GM18511 (cell line): ENCODE measurements around the gene ERI3.
"Not testable (repeated sequence)": the region's sequence is repeated elsewhere in the genome, so short reads cannot be mapped to it uniquely, and the experiment has no call there.

Source experiments
- ATAC-seq: cut with Tn5 transposase; IDR thresholded peaks from one replicate; pipeline ENCODE4 v1.9.1; 2021; ENCODE audit warnings: mild to moderate bottlenecking, moderate library complexity; ENCODE audit not compliant: unreplicated experiment

Gene ERI3

DNA sequence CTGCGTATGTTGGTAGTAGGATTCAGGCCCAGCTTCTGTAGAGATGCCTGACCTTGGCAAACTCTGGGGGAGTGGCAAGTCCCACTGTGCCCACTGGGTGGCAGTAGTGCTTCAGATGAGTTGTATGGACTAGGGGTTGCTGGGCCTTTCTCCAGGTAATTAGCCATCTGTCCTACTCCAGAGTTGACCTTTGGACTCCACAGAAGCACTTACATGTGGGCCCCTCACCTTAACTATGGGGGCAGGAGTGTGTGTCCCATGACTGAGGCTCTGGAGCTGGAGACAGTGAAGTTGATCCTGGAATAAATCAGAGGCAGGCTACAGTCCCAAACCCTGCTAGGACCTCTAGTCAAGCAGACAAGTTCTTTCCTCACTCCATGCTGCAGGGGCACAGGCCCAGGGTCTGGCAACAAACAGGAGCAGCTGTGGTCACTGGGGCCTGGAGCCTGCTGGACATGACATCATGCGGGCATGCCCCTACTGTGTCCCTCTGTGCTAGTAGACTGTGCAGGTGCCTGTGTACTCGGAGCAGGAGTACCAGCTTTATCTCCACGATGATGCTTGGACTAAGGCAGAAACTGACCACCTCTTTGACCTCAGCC, 137.1 kb downstream of the ERI3 start:
- no peak for ATAC-seq

DNA sequence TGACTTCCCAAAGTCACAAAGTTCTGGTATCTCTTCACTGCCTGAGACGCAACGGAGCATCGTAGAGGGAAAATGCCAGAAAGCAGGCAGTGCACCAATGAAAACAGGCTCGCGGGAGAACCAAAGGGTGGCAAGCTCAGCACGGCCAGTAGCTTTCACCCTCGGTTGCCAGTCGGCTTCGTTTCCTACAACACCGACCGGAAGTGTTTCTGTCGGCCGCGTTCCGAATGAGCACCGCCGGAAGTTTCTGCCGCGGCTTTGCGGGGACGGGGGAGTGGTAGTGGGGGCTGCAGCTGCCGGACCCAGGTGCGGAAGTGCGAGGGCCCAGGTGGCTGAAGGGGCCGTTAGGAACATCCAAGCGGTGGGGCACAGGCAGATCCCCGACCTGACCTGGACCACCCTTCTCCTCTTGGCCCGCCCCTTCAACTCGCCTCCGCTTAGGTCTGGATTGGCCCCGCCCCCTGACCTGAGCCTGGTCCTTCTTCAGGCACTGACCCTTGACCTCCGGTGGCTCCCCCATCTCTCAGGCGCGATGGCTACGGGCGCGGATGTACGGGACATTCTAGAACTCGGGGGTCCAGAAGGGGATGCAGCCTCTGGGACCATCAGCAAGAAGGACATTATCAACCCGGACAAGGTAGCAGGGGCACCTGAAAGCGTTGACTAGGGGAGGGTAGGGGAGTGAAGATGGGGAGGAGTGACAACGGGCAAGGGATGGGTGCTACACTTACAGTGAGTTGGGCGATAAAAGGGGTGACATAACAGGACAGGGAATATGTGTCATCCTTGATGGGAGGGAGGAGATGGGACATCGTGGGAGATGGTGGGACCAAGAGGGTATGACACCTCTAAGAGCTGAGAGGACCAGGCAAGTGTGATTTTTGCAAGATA, 141.6 kb downstream of the ERI3 start, which contains the start of gene DMAP1:
Gene DMAP1 (plus strand): TSS at position 250 of the 891 bp plus-strand sequence. CDS start 283 bp downstream, at position 533.
- peak; percentile 72 for ATAC-seq

DNA sequence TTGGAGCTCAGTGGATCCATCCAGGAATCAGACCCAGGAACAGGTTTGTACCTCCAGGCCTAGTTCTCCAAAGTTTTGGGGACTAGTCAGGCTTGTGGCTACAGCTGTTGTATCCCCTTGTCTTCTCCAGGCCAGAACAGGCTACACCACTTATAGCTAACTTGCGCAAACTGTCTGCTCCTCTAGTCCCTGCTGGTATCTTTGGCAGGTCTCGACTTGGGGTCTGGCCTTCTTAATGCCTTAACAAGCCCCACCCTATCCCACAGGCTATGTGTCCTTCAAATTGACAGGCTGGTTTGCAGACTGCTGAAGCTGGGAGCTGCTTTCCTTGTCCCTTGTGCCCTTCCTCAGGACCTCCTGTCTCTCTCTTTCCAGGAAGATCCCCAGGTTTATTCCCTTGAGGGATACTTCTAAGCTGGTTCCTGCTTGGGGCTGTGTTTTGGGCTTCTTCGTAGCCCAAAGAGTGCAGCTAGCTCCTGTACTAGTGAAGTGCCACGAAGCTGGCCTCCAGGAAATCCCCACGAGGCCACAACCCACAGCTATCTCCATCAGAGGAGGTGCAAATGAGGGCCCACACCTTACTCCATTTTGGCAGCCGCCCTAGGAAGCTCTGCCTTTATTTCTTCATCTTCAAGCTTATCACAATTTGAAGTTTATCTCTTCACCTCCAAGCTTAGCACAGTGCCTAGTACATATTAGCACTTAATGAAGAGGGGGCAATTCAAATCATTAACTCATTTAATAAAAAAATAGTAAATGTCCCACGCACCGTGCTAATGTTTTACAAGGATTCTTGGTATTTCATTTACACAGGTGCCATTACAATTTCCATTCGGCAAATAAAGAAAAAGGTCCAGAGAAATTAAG, 142.5 kb downstream of the ERI3 start:
- no peak for ATAC-seq

DNA sequence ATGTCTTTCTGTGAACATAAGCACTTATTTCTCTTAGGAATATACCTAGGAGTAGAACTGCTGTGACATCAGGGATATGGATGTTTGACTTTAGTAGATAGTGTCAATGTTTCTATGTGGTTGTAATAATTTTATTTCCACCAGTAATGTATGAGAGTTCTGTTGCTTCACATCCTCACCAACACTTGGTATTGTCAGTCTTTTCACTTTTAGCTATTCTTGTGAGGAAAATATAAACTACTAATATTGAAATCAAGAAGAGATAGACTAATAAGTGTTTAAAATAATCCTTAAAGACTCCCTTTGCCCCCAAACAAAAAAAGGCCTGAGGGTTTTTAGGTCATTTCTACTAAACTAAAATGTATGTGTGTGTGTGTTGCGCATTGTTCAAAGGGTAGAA, 144.5 kb downstream of the ERI3 start:
- no peak for ATAC-seq

DNA sequence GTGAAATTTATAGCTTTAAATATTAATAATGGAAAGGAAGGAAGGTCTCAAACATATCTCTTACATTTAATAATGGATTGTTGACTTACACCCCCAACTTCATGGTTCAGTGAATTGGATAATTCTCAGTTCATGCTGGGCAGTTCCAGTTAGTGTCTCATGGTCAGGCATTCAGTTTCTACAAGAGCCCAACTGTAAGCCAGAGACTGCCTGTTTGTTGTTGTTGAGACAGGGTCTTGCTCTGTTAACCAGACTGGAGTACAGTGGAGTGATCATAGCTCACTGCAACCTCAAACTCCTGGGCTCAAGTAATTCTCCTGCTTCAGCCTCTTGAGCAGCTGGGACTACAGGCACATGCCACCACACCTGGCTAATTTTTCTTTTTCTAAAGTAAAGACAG, 146.8 kb downstream of the ERI3 start:
- ATAC-seq, result no peak

DNA sequence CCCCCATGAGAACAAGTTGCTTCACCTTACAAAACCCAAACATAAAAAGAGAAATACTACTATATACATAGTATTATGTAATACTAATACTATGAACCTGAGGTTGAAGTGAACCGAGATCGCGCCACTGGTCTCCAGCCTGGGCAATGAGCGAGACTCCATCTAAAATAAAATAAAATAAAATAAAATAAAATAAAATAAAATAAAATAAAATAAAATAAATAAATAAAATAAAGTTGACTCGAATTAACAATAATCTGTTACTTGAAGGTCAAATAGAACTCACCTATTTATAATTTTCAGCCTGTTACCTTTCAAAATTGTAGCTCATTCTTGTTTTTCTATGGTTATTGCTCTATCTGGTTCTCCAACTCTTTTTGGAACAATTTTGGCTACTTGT, 148.5 kb downstream of the ERI3 start:
- ATAC-seq, result not testable (repeated sequence)

DNA sequence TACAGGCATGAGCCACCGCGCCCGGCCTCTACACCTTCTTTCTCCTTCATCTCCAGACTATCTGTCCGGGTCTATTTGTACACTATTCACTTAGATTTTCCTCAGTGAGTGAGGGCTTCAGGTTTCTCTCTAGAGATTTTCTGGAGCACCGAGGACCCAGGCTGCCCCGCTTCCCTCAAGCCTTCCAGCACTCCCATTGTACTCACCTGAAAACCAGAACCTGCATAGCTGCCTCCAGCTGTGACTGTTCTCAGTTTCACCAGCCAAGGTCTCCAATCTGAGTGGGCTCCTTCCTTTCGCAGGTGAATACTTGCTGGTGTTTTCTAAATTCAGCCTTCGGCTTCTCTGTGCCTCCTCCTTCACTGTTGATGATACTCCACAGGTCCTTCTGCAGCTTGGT, 154.7 kb downstream of the ERI3 start:
- no peak for ATAC-seq

DNA sequence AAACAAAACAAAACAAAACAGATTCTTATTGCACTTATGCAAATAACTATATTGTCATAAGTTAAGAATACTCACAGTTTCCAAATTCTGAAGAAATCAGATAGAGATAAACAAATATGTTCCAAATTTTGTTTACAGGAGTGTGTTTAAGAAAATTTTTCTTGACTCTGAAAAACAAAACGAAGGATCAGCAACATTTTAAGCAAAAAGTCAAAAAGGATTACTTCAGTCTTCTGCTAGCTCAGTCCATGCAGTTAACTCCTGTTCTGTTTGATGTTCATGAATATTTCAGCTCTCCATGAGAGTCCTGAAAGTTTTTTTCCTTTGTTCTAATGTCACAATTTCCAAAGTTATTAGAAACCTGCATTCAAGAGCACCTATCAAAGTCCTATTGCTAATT, 180.4 kb downstream of the ERI3 start:
- no peak for ATAC-seq
